ENCODE data around the gene PSMA6.
"Not testable (repeated sequence)": the region's sequence is repeated elsewhere in the genome, so short reads cannot be mapped to it uniquely, and the experiment has no call there.

PSMA6 gene

DNA sequence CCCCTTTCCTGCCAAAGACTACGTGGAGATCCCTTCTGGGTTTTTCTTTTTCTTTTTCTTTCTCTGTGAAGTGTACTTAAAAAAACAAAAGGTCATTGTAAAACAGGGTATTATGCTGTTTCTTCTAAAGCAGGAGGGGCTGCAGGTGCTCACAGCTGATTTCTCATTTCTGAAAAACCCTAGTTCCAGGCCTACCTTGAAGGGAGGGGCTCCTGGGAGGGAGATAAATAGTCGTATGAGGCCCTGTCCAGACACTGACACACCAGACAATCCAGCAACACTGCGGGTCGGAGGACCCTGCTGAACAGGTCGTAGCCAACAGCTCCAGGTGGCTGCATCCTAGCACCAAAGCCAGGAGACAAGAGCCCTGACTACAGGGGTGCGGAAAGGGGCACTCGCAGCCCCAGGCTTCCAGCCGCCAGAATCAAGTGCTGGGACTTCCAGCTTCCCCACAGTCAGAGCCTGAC is 41.1 kb downstream of the PSMA6 start:
- no peak for DNase-seq (ENCODE audit: low read depth)
- TF ChIP-seq, protein P1, sequence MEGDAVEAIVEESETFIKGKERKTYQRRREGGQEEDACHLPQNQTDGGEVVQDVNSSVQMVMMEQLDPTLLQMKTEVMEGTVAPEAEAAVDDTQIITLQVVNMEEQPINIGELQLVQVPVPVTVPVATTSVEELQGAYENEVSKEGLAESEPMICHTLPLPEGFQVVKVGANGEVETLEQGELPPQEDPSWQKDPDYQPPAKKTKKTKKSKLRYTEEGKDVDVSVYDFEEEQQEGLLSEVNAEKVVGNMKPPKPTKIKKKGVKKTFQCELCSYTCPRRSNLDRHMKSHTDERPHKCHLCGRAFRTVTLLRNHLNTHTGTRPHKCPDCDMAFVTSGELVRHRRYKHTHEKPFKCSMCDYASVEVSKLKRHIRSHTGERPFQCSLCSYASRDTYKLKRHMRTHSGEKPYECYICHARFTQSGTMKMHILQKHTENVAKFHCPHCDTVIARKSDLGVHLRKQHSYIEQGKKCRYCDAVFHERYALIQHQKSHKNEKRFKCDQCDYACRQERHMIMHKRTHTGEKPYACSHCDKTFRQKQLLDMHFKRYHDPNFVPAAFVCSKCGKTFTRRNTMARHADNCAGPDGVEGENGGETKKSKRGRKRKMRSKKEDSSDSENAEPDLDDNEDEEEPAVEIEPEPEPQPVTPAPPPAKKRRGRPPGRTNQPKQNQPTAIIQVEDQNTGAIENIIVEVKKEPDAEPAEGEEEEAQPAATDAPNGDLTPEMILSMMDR (conservative IDR thresholded peaks at IDR 0.05; ENCODE audit: low read depth, low read length) = no peak
- H3K4me3 ChIP-seq (ENCODE audit: low read depth, low read length) = no peak overlapping the region

GRCh38 chr14:35333797-35334743 is 41.9 kb downstream of the PSMA6 start:
- H3K4me3 ChIP-seq (ENCODE audit: low read depth, low read length) = no peak overlapping the region
- TF ChIP-seq, protein P1 (conservative IDR thresholded peaks at IDR 0.05; ENCODE audit: low read depth, low read length) = no peak
- DNase-seq (ENCODE audit: low read depth) = no peak

DNA sequence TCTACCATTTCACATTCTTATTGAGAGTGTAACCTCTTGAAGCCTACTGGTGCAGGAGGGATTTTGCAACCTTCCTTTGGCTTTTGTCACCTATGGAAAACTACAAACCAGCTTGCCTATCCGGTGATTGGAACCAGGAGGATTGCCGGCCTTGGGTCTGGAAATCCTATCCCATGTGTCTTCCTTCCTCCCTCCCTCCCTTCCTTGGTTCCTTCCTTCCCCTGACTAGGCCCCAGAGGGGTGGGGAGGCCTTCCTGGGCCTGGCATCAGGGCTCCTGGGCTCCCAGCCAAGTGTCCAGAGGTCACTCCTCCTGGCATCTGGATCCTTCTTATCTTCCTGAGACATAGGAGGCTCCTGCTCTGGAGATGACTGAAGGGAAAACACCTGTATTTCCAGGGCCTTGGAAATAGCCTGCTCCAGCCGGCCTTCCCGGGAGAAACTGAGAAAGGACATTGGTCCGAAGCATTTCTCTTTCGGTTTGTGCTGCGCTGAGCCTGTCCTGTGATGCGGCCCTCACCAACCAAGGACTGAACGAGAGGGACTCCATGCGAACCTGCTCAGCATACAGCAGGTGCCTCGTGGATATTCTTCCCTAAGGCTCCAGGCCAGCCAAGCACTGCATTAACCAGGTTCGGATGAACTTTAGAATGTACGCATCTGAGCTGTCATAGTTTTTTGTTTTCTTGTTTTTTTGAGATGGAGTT is 43.4 kb downstream of the PSMA6 start:
- TF ChIP-seq, protein P1 (conservative IDR thresholded peaks at IDR 0.05; ENCODE audit: low read depth, low read length) = no peak
- no peak overlapping the region for H3K4me3 ChIP-seq (ENCODE audit: low read depth, low read length)
- no peak for DNase-seq (ENCODE audit: low read depth)

GRCh38 chr14:35336171-35336493 is 44.0 kb downstream of the PSMA6 start:
- DNase-seq (ENCODE audit: low read depth); H3K4me3 ChIP-seq (ENCODE audit: low read depth, low read length): not testable (repeated sequence)

DNA sequence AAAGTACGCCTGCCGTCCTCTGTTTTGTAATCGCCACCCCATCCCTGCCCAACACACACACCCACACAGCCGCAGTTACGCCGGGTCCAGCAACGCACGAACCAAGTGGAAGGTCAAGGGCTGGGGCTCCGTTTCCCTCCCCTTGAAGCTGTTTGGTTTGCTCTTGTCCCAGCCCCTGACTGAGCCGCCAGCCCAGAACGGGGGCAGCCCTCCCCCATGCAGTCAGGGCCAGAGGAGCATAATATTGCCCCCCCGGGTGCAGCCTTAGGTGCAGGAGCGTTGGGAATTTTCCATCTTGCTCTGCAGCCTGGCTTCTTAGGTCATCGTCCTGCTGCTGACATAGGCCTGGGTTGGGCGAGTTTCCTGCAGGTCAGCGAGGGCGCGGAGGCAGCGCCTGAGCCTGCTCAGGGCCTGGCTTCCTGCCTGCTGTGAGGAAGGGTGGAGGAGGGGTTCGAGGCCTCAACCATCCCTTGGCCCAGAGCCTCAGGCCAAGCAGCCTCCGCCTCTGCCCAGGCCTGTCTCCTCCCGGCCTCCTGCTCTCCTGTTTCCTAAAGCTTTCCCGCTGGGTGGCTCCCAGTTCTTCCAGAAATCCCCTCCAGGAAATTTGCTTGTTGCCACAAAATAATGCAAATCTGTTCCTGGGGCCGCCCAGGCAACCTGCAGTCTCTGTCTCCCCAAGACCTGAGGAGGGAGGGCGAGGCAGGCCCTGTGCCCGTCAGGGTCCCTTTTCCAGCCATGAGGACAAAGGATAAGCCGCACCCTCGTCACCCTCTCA is 44.5 kb downstream of the PSMA6 start:
- H3K4me3 ChIP-seq (ENCODE audit: low read depth, low read length) = no peak overlapping the region
- TF ChIP-seq, protein P1 (conservative IDR thresholded peaks at IDR 0.05; ENCODE audit: low read depth, low read length) = no peak

DNA sequence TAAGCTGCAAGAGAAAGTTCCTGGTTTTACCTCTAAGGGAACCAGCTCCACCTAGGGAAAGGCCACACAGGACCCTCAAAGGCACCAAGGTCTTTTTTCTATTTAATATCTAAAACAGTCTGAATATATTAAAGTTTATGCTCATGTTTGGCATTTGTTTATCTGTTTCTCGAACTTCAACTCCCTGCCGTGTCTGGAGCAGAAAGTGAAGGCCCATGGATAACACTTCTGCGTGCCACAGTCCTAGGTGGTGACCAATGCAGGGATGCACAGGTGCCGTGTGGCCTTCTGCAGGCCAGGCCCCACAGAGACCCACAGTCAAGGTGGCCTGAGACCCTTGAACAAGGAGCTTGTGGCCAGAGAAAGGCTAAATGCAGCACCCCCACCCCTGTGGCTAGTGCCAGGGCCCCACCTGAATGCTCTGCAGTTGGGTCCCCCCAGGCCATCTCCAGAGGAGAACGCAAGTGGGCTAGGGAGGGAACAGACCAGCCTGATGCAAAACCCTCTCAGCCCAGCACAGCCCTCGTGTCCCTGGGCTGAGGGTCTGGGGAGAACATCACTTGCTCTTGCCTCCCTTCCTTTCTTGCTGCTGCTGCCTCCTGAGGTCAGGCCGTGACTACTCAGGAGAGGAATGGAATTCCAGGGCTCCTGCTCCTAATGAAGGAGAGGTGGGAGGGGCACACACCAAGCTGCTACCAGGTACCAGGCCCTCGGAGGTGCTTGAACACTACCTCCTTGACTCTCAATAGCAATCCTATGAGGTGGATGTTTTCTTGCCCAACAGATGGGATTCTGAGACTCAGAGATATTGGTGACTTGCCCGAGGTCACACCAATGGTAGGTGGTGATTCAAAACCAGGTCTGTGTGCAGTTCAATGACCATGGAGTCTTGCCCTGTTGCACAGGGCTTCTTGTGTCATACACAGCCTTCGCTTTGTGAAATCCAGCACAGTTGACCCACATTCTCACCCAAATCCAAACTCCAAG is 45.4 kb downstream of the PSMA6 start:
- TF ChIP-seq, protein P1 (conservative IDR thresholded peaks at IDR 0.05; ENCODE audit: low read depth, low read length) = no peak
- H3K4me3 ChIP-seq (ENCODE audit: low read depth, low read length) = no peak overlapping the region
- DNase-seq (ENCODE audit: low read depth) = no peak

More for the DNA sequence above, 44.5 kb downstream of the PSMA6 start:
- DNase-seq (ENCODE audit: low read depth) = peak; percentile 95

All from choroid plexus epithelial cell (primary cell).